ACC112 (cell line): ENCODE results near the gene NSUN7.

Experiments
- H2AFZ ChIP-seq: fragments of 200-600 bp; sonication (generic); one replicate; pipeline ENCODE4 v1.6.0; 2017; ENCODE audit warnings: antibody characterized with exemption, low read length; ENCODE audit not compliant: unreplicated experiment
- H3K27ac ChIP-seq: fragments of 200-600 bp; sonication (generic); 2 replicates; pipeline ENCODE4 v1.5.1; 2014; ENCODE audit warnings: low read depth, mild to moderate bottlenecking, antibody characterized with exemption, low read length, moderate library complexity
- H3K27me3 ChIP-seq: fragments of 200-600 bp; sonication (generic); 2 replicates; pipeline ENCODE4 v1.6.1; 2014; ENCODE audit warnings: mild to moderate bottlenecking, antibody characterized with exemption, low read length, moderate library complexity, mixed read lengths; ENCODE audit not compliant: insufficient read depth
- H3K36me3 ChIP-seq: fragments of 200-600 bp; sonication (generic); 2 replicates; pipeline ENCODE4 v1.6.1; 2016; ENCODE audit warnings: mild to moderate bottlenecking, antibody characterized with exemption, low read length, moderate library complexity, mixed read lengths; ENCODE audit not compliant: insufficient read depth
- H3K4me1 ChIP-seq: fragments of 200-600 bp; sonication (generic); one replicate; pipeline ENCODE4 v1.6.1; 2016; ENCODE audit warnings: low read length, mixed read lengths; ENCODE audit not compliant: insufficient read depth, unreplicated experiment, control insufficient read depth
- H3K4me3 ChIP-seq: fragments of 200-600 bp; sonication (generic); 2 replicates; pipeline ENCODE4 v1.5.1; 2014; ENCODE audit warnings: mild to moderate bottlenecking, low read depth, low read length
- H3K79me2 ChIP-seq: fragments of 200-600 bp; sonication (generic); one replicate; pipeline ENCODE4 v1.6.0; 2016; ENCODE audit warnings: low read length; ENCODE audit not compliant: control insufficient read depth, unreplicated experiment, insufficient read depth

NSUN7 gene

GRCh38 chr4:40844261-40844660 lies 94.5 kb downstream of the NSUN7 start:
- no peak overlapping the region for H3K27ac ChIP-seq
- H3K27me3 ChIP-seq: no peaks in the 10 kb centered on the region
- no peak overlapping the region for H2AFZ ChIP-seq
- no peak overlapping the region for H3K4me3 ChIP-seq
- H3K36me3 ChIP-seq: no peaks in the 10 kb centered on the region
- H3K4me1 ChIP-seq: peaks cover 4% of the 10 kb centered on the region
- H3K79me2 ChIP-seq: no peaks in the 10 kb centered on the region

- H3K27me3 ChIP-seq: no peaks in the 10 kb centered on the region
- no peaks in the 10 kb centered on the region for H3K79me2 ChIP-seq
- H2AFZ ChIP-seq: no peak overlapping the region
- H3K4me3 ChIP-seq: no peak overlapping the region
- no peaks in the 10 kb centered on the region for H3K36me3 ChIP-seq
- H3K4me1 ChIP-seq: peaks cover 4% of the 10 kb centered on the region
- no peak overlapping the region for H3K27ac ChIP-seq
Observed at GRCh38 chr4:40845154-40845835, 95.5 kb downstream of the NSUN7 start.

- no peaks in the 10 kb centered on the region for H3K4me1 ChIP-seq
- H3K36me3 ChIP-seq: no peaks in the 10 kb centered on the region
- no peak overlapping the region for H2AFZ ChIP-seq
- no peak overlapping the region for H3K4me3 ChIP-seq
- H3K27me3 ChIP-seq: no peaks in the 10 kb centered on the region
- no peaks in the 10 kb centered on the region for H3K79me2 ChIP-seq
- H3K27ac ChIP-seq: no peak overlapping the region
Observed at GRCh38 chr4:40846532-40846931, 96.8 kb downstream of the NSUN7 start.

- no peaks in the 10 kb centered on the region for H3K4me1 ChIP-seq
- no peak overlapping the region for H3K27ac ChIP-seq
- H2AFZ ChIP-seq: no peak overlapping the region
- H3K79me2 ChIP-seq: no peaks in the 10 kb centered on the region
- H3K36me3 ChIP-seq: no peaks in the 10 kb centered on the region
- no peaks in the 10 kb centered on the region for H3K27me3 ChIP-seq
- no peak overlapping the region for H3K4me3 ChIP-seq
Observed at GRCh38 chr4:40848251-40848650, 98.5 kb downstream of the NSUN7 start.

GRCh38 chr4:40848940-40849339 lies 99.2 kb downstream of the NSUN7 start:
- Histone ChIP-seq H3K4me1 (no peaks in the 10 kb centered on the region), H3K36me3 (no peaks in the 10 kb centered on the region), H3K27ac (no peak overlapping the region), H3K4me3 (no peak overlapping the region), H3K79me2 (no peaks in the 10 kb centered on the region), H3K27me3 (no peaks in the 10 kb centered on the region), H2AFZ (no peak overlapping the region)

GRCh38 chr4:40850496-40850895 lies 100.7 kb downstream of the NSUN7 start:
- H3K36me3 ChIP-seq: no peaks in the 10 kb centered on the region
- H3K79me2 ChIP-seq: no peaks in the 10 kb centered on the region
- no peak overlapping the region for H3K4me3 ChIP-seq
- no peak overlapping the region for H3K27ac ChIP-seq
- no peaks in the 10 kb centered on the region for H3K27me3 ChIP-seq
- no peaks in the 10 kb centered on the region for H3K4me1 ChIP-seq
- no peak overlapping the region for H2AFZ ChIP-seq

- Histone ChIP-seq H2AFZ (no peak overlapping the region), H3K36me3 (no peaks in the 10 kb centered on the region; the same call in 1 of the 2 replicates), H3K27ac (no peak overlapping the region), H3K4me3 (no peak overlapping the region), H3K79me2 (no peaks in the 10 kb centered on the region), H3K27me3 (no peaks in the 10 kb centered on the region), H3K4me1 (no peaks in the 10 kb centered on the region)
Observed at GRCh38 chr4:40856277-40856839, 106.6 kb downstream of the NSUN7 start.

GRCh38 chr4:40856840-40857362 lies 107.1 kb downstream of the NSUN7 start:
- no peak overlapping the region for H3K27ac ChIP-seq

GRCh38 chr4:40857956-40858355 lies 108.2 kb downstream of the NSUN7 start:
- H3K79me2 ChIP-seq: no peaks in the 10 kb centered on the region

More at GRCh38 chr4:40856840-40857362, 107.1 kb downstream of the NSUN7 start:
- no peaks in the 10 kb centered on the region for H3K4me1 ChIP-seq
- no peaks in the 10 kb centered on the region for H3K79me2 ChIP-seq
- no peak overlapping the region for H3K4me3 ChIP-seq
- no peaks in the 10 kb centered on the region; the same call in 1 of the 2 replicates for H3K36me3 ChIP-seq
- no peak overlapping the region for H2AFZ ChIP-seq
- H3K27me3 ChIP-seq: no peaks in the 10 kb centered on the region

GRCh38 chr4:40858962-40859361 lies 109.2 kb downstream of the NSUN7 start:
- H3K27me3 ChIP-seq: no peaks in the 10 kb centered on the region
- no peaks in the 10 kb centered on the region for H3K4me1 ChIP-seq
- H2AFZ ChIP-seq: no peak overlapping the region
- no peaks in the 10 kb centered on the region for H3K79me2 ChIP-seq
- no peak overlapping the region for H3K4me3 ChIP-seq
- no peaks in the 10 kb centered on the region; the same call in 1 of the 2 replicates for H3K36me3 ChIP-seq
- no peak overlapping the region for H3K27ac ChIP-seq

More at GRCh38 chr4:40857956-40858355, 108.2 kb downstream of the NSUN7 start:
- no peak overlapping the region for H3K27ac ChIP-seq
- no peaks in the 10 kb centered on the region for H3K27me3 ChIP-seq
- no peak overlapping the region for H3K4me3 ChIP-seq
- no peaks in the 10 kb centered on the region; the same call in 1 of the 2 replicates for H3K36me3 ChIP-seq
- no peaks in the 10 kb centered on the region for H3K4me1 ChIP-seq
- H2AFZ ChIP-seq: no peak overlapping the region
